Measurements from ENCODE around the gene TRPC4. TPM values are rescaled to one million over a fixed set of nuclear protein-coding genes. Genes with fewer than 3 reads are reported as not detected.

The TRPC4 gene
- total RNA-seq, 1 experiment from 2014 or later, result 0.22 TPM

- Histone ChIP-seq H3K4me2 (ENCODE audit: low read length) (no peak overlapping the region), H3K79me2 (ENCODE audit: low read length) (no peaks in the 10 kb centered on the region), H3K4me1 (ENCODE audit: insufficient read depth, low read length) (no peaks in the 10 kb centered on the region), H3K36me3 (ENCODE audit: low read depth, low read length) (no peaks in the 10 kb centered on the region), H3K9ac (ENCODE audit: low read length) (no peak overlapping the region), H3K27me3 (ENCODE audit: low read length) (peaks cover 5% of the 10 kb centered on the region; the same call in 1 of the 2 replicates), H3K27ac (ENCODE audit: low read length) (no peak overlapping the region), H3K9me3 (ENCODE audit: low read length) (no peaks in the 10 kb centered on the region), H3K4me3 (ENCODE audit: low read length) (no peak overlapping the region), H3K9me2 (replicated peaks; ENCODE audit: low read length) (no peaks in the 10 kb centered on the region), H4K20me1 (ENCODE audit: low read length) (no peaks in the 10 kb centered on the region), H2AFZ (ENCODE audit: low read length) (no peak overlapping the region), H3F3A (ENCODE audit: low read length, unreplicated experiment) (no peaks in the 10 kb centered on the region)
- no TSS peak for BruUV-seq (replicated peaks)
- intact Hi-C loops (cut with micrococcal nuclease), result no loop called here
- no peak for TF ChIP-seq CTCF (conservative IDR thresholded peaks at IDR 0.05; ENCODE audit: low read depth, low read length)
- TF ChIP-seq EZH2phosphoT487 (IDR thresholded peaks at IDR 0.05; ENCODE audit: borderline replicate concordance, low read length), result no peak
- TF ChIP-seq EZH2 (IDR thresholded peaks at IDR 0.05; ENCODE audit: low read length, unreplicated experiment), result no peak
- ChIA-PET CTCF (interaction anchor here (0.7 kb wide), 1 partner anchor 155 kb away, joined by 4 read pairs; no protein-coding TSS in a partner anchor), POLR2A (ENCODE audit: unreplicated experiment) (no interaction called here)
- DNase-seq, result no peak
- no peak for ATAC-seq
Observed at GRCh38 chr13:37918116-37918714, 48.6 kb upstream of the TRPC4 start.

- H3K9ac ChIP-seq (ENCODE audit: low read length), result no peak overlapping the region
- no TSS peak for BruUV-seq (replicated peaks)
- no peaks in the 10 kb centered on the region for H3K9me2 ChIP-seq (replicated peaks; ENCODE audit: low read length)
- no peak overlapping the region for H3K27ac ChIP-seq (ENCODE audit: low read length)
- ChIA-PET POLR2A (ENCODE audit: unreplicated experiment) (no interaction called here), CTCF (no interaction called here)
- H3K79me2 ChIP-seq (ENCODE audit: low read length), result no peaks in the 10 kb centered on the region
- H3K9me3 ChIP-seq (ENCODE audit: low read length), result no peaks in the 10 kb centered on the region
- H3K4me3 ChIP-seq (ENCODE audit: low read length), result no peak overlapping the region
- H4K20me1 ChIP-seq (ENCODE audit: low read length), result no peaks in the 10 kb centered on the region
- H3K4me1 ChIP-seq (ENCODE audit: insufficient read depth, low read length), result no peaks in the 10 kb centered on the region
- DNase-seq (no peak), ATAC-seq (no peak)
- no peak overlapping the region for H2AFZ ChIP-seq (ENCODE audit: low read length)
- intact Hi-C loops (cut with micrococcal nuclease), result no loop called here
- TF ChIP-seq CTCF (conservative IDR thresholded peaks at IDR 0.05; ENCODE audit: low read depth, low read length) (no peak), EZH2phosphoT487 (IDR thresholded peaks at IDR 0.05; ENCODE audit: borderline replicate concordance, low read length) (no peak), EZH2 (IDR thresholded peaks at IDR 0.05; ENCODE audit: low read length, unreplicated experiment) (no peak)
- H3K4me2 ChIP-seq (ENCODE audit: low read length), result no peak overlapping the region
- no peaks in the 10 kb centered on the region for H3K36me3 ChIP-seq (ENCODE audit: low read depth, low read length)
- H3F3A ChIP-seq (ENCODE audit: low read length, unreplicated experiment), result no peaks in the 10 kb centered on the region
- no peaks in the 10 kb centered on the region; the same call in 1 of the 2 replicates for H3K27me3 ChIP-seq (ENCODE audit: low read length)
Observed at GRCh38 chr13:37914781-37915391, 45.3 kb upstream of the TRPC4 start.

GRCh38 chr13:37910790-37911189 is 41.2 kb upstream of the TRPC4 start:
- no TSS peak for BruUV-seq (replicated peaks)
- Histone ChIP-seq H3K36me3 (ENCODE audit: low read depth, low read length) (no peaks in the 10 kb centered on the region), H4K20me1 (ENCODE audit: low read length) (no peaks in the 10 kb centered on the region), H3K9me2 (replicated peaks; ENCODE audit: low read length) (no peaks in the 10 kb centered on the region), H3K4me3 (ENCODE audit: low read length) (no peak overlapping the region), H3K27ac (ENCODE audit: low read length) (no peak overlapping the region), H3F3A (ENCODE audit: low read length, unreplicated experiment) (no peaks in the 10 kb centered on the region), H3K9me3 (ENCODE audit: low read length) (no peaks in the 10 kb centered on the region), H3K27me3 (ENCODE audit: low read length) (no peaks in the 10 kb centered on the region; the same call in 1 of the 2 replicates), H3K4me1 (ENCODE audit: insufficient read depth, low read length) (no peaks in the 10 kb centered on the region), H2AFZ (ENCODE audit: low read length) (no peak overlapping the region), H3K4me2 (ENCODE audit: low read length) (no peak overlapping the region), H3K9ac (ENCODE audit: low read length) (no peak overlapping the region), H3K79me2 (ENCODE audit: low read length) (no peaks in the 10 kb centered on the region)
- no peak for DNase-seq
- ATAC-seq, result no peak
- ChIA-PET POLR2A (ENCODE audit: unreplicated experiment) (no interaction called here), CTCF (no interaction called here)
- intact Hi-C loops (cut with micrococcal nuclease), result no loop called here
- no peak for TF ChIP-seq EZH2phosphoT487 (IDR thresholded peaks at IDR 0.05; ENCODE audit: borderline replicate concordance, low read length)
- TF ChIP-seq CTCF (conservative IDR thresholded peaks at IDR 0.05; ENCODE audit: low read depth, low read length), result no peak
- TF ChIP-seq EZH2 (IDR thresholded peaks at IDR 0.05; ENCODE audit: low read length, unreplicated experiment), result no peak
